Large intestine (tissue), 3 donors: ENCODE results near the gene DAZAP1. TPM values are rescaled to one million over a fixed set of nuclear protein-coding genes. Genes with fewer than 3 reads are reported as not detected.

Experiments used
- DNase-seq, 2 donors: peaks; one replicate each; pipeline versions ENCODE4 v3.0.0 to v3.0.0-alpha.2; 2013
- H3K27ac ChIP-seq: one replicate; pipeline ENCODE4 v1.5.1; 2013; ENCODE audit warnings: low read length
- H3K27me3 ChIP-seq: 2 replicates; pipeline ENCODE4 v1.6.1; 2013; ENCODE audit warnings: low read length; ENCODE audit not compliant: control insufficient read depth, insufficient read depth
- H3K36me3 ChIP-seq: 2 replicates; pipeline ENCODE4 v1.6.1; 2013; ENCODE audit warnings: low read length; ENCODE audit not compliant: control insufficient read depth, insufficient read depth
- H3K4me1 ChIP-seq: one replicate; pipeline ENCODE4 v1.6.1; 2013; ENCODE audit warnings: low read length; ENCODE audit not compliant: control insufficient read depth, insufficient read depth
- H3K4me3 ChIP-seq: one replicate; pipeline ENCODE4 v1.5.1; 2013; ENCODE audit warnings: low read length
- H3K9me3 ChIP-seq: one replicate; pipeline ENCODE4 v1.6.1; 2013; ENCODE audit warnings: mild to moderate bottlenecking, low read depth, low read length, moderate library complexity; ENCODE audit not compliant: control insufficient read depth
- WGBS: methylation state at CpG from one replicate; pipeline ENCODE4 v1.1.5; 2013; ENCODE audit warnings: low lambda C conversion rate; ENCODE audit not compliant: insufficient coverage; 5-methylcytosine and 5-hydroxymethylcytosine counted together
- polyA plus RNA-seq: library from polyadenylated mRNA; unstranded; fragments of 120-200 nt; gene quantifications from one replicate; pipeline ENCODE4 v1.2.1, GENCODE V29; 2013

Gene DAZAP1
- polyA plus RNA-seq, 1 donor: 97.8 TPM

GRCh38 chr19:1470305-1471009 is 63.1 kb downstream of the DAZAP1 start:
- Histone ChIP-seq H3K4me1 (peaks cover 27% of the 10 kb centered on the region), H3K36me3 (peaks cover 10% of the 10 kb centered on the region), H3K27me3 (peaks cover 74% of the 10 kb centered on the region), H3K27ac (no peak overlapping the region), H3K9me3 (peaks cover 26% of the 10 kb centered on the region), H3K4me3 (no peak overlapping the region)
- DNase-seq: peak in 1 of 2 donors; percentile 48
- WGBS: no CpG with 5 or more reads among the region's 67 CpGs

GRCh38 chr19:1471010-1471514 is 63.7 kb downstream of the DAZAP1 start:
- no CpG with 5 or more reads among the region's 28 CpGs for WGBS
- no peak overlapping the region for H3K27ac ChIP-seq
- peaks cover 68% of the 10 kb centered on the region for H3K27me3 ChIP-seq
- no peak overlapping the region for H3K4me3 ChIP-seq
- no peak for DNase-seq
- H3K9me3 ChIP-seq: peaks cover 24% of the 10 kb centered on the region
- H3K4me1 ChIP-seq: peaks cover 27% of the 10 kb centered on the region
- peaks cover 15% of the 10 kb centered on the region for H3K36me3 ChIP-seq

GRCh38 chr19:1471515-1472160 is 64.3 kb downstream of the DAZAP1 start:
- no peak for DNase-seq
- WGBS: no CpG with 5 or more reads among the region's 24 CpGs
- no peak overlapping the region for H3K4me3 ChIP-seq
- no peak overlapping the region for H3K27ac ChIP-seq
- peaks cover 18% of the 10 kb centered on the region for H3K36me3 ChIP-seq
- H3K9me3 ChIP-seq: peaks cover 19% of the 10 kb centered on the region
- peaks cover 27% of the 10 kb centered on the region for H3K4me1 ChIP-seq
- peaks cover 62% of the 10 kb centered on the region for H3K27me3 ChIP-seq

- no CpG with 5 or more reads among the region's 44 CpGs for WGBS
- H3K27ac ChIP-seq: no peak overlapping the region
- H3K27me3 ChIP-seq: peaks cover 55% of the 10 kb centered on the region
Measured at GRCh38 chr19:1472231-1473084, 65.1 kb downstream of the DAZAP1 start.

GRCh38 chr19:1473085-1473851 is 65.9 kb downstream of the DAZAP1 start:
- DNase-seq: no peak
- no peak overlapping the region for H3K4me3 ChIP-seq
- WGBS: no CpG with 5 or more reads among the region's 20 CpGs
- peaks cover 23% of the 10 kb centered on the region for H3K36me3 ChIP-seq
- H3K27ac ChIP-seq: no peak overlapping the region
- H3K9me3 ChIP-seq: peaks cover 14% of the 10 kb centered on the region
- peaks cover 26% of the 10 kb centered on the region for H3K4me1 ChIP-seq
- H3K27me3 ChIP-seq: peaks cover 47% of the 10 kb centered on the region

More at GRCh38 chr19:1472231-1473084, 65.1 kb downstream of the DAZAP1 start:
- DNase-seq: no peak
- H3K9me3 ChIP-seq: peaks cover 16% of the 10 kb centered on the region
- H3K4me1 ChIP-seq: peaks cover 27% of the 10 kb centered on the region
- H3K36me3 ChIP-seq: peaks cover 22% of the 10 kb centered on the region
- H3K4me3 ChIP-seq: no peak overlapping the region

GRCh38 chr19:1474011-1474764 is 66.8 kb downstream of the DAZAP1 start:
- DNase-seq: no peak
- no CpG with 5 or more reads among the region's 31 CpGs for WGBS
- peaks cover 41% of the 10 kb centered on the region for H3K27me3 ChIP-seq

GRCh38 chr19:1474765-1475351 is 67.5 kb downstream of the DAZAP1 start:
- no peak for DNase-seq
- Histone ChIP-seq H3K27me3 (peaks cover 37% of the 10 kb centered on the region), H3K9me3 (peaks cover 9% of the 10 kb centered on the region), H3K4me1 (peaks cover 25% of the 10 kb centered on the region), H3K36me3 (peaks cover 23% of the 10 kb centered on the region), H3K27ac (no peak overlapping the region), H3K4me3 (no peak overlapping the region)
- no CpG with 5 or more reads among the region's 26 CpGs for WGBS

More at GRCh38 chr19:1474011-1474764, 66.8 kb downstream of the DAZAP1 start:
- Histone ChIP-seq H3K27ac (no peak overlapping the region), H3K4me1 (peaks cover 23% of the 10 kb centered on the region), H3K36me3 (peaks cover 23% of the 10 kb centered on the region), H3K4me3 (no peak overlapping the region), H3K9me3 (peaks cover 9% of the 10 kb centered on the region)

- peaks cover 23% of the 10 kb centered on the region for H3K36me3 ChIP-seq
- no CpG with 5 or more reads among the region's 31 CpGs for WGBS
- DNase-seq: no peak
- H3K9me3 ChIP-seq: peaks cover under 1% of the 10 kb centered on the region
- no peak overlapping the region for H3K4me3 ChIP-seq
- H3K27ac ChIP-seq: no peak overlapping the region
- H3K27me3 ChIP-seq: peaks cover 27% of the 10 kb centered on the region
- H3K4me1 ChIP-seq: peaks cover 15% of the 10 kb centered on the region
Measured at GRCh38 chr19:1475751-1476437, 68.5 kb downstream of the DAZAP1 start.
